NCI-H774 (cell line): ENCODE measurements around the gene EHD4.

ENCODE experiments used
- DNase-seq: peaks from one replicate; lab custom pipeline; 2025; lab: John Stamatoyannopoulos, UW

EHD4 gene

DNA sequence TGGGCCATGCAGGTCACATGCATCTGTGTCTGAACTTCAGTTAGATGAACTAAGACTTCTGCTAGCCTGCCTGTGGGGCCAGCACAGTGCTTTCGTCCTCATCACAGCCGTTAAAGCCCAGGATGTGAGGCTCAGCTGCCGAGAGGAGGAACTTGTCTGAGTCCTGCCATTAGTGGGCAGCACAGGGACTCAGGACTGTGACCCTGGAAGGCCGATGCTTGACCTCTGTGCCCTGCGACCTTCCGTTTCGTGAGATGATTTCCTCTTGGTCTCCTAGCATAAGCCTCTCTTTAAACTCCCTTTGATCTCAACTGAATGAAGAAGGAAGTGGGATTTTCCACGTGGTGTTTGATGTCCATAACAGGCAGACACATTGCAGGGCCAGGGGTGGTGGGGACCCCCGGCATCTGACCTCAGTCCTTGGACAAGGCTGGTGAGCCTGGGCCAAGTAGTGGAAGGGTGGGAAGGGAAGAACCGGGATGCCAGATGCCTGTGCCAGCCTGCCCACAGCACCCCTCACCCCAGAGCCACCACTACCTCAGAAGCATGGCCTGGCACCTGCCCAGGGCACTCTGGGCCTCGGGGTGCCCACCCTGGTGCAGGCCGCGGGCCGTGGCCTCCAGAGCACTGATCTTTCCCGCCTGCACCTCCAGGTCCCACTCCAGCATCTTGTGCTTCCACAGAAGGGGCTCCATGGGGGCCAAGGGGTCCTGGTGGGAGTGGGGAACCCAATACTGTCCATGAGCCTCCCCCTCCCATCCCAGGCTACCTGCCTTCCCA, 112.1 kb downstream of the EHD4 start:
- no peak for DNase-seq

DNA sequence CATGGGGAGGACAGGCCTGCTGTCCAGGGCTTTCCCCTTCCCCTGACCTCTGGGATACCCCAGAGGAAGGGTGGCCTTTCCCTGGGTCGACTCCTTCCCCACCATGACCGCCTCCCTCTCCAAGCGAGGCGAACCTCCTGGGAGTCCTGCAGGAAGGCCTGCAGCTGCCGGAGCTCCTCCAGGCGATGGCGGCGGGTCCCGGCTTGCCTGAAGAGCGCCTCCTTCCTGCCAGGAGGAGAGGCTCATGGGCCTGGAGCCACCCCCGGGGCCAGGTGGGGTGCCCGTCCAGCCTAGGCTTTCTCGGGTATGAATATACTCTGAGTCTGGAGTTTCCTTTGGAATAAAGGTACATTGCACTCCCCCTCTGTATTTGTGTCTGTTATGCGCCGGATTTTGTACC, 113.6 kb downstream of the EHD4 start:
- DNase-seq: no peak

DNA sequence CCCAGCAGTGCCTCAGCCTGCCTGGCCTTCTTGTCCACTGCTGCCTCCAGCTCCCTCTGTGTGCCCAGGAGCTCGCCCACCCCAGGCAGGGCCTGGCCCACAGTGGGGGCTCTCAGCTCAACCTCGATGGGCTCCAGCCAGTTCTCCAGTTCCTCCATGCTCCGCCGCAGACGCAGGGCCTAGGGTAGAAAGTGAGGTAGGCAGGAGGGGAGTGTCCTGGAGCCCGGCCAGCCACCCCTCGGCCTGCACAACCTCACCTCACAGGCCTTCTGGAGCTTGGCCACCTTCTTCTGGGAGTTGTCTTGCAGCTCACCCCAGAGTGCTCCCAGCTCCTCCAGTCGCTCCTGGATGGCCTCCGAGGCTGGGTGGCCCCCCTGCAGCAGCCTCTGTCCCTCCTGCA, 115.0 kb downstream of the EHD4 start:
- DNase-seq: no peak

DNA sequence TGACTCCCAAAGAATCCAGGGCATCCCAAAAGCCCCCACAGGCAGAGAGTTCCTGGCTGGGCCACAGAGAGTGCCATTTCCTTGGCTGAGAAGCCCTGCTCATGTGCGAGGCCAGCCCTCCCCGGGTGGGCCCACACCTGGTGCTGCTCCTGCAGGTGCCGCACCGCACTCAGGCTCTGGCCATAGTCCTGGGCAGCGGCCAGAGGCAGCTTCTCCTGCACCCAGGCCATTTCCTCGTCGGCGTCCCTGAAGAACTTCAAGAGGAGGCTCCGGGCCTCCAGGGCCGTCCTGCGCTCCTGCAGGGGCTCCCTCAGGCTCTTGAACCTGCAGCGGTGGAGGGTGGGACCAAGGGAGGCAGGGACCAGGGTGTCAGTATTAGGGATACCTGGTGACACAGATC, 115.6 kb downstream of the EHD4 start:
- no peak for DNase-seq

DNA sequence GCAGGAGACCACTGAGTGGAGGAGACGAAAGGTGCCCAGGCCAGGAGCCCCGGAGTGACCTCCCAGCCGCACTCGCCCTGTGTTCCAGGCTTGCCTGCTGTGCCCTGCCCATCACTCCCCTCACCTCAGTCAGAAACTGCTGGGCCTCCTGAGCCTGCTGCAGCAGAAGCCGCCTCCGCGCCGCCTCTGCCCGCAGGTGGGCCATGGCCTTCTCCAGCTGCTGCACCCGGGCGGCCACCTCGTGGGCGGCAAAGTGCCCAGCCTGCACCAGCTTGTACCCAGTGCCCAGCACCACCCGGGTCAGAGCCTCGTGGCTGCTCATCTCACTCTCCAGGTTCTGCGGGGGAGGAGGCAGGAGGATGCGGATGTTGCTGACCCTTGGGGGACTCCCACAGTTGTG, 116.1 kb downstream of the EHD4 start:
- DNase-seq: no peak

DNA sequence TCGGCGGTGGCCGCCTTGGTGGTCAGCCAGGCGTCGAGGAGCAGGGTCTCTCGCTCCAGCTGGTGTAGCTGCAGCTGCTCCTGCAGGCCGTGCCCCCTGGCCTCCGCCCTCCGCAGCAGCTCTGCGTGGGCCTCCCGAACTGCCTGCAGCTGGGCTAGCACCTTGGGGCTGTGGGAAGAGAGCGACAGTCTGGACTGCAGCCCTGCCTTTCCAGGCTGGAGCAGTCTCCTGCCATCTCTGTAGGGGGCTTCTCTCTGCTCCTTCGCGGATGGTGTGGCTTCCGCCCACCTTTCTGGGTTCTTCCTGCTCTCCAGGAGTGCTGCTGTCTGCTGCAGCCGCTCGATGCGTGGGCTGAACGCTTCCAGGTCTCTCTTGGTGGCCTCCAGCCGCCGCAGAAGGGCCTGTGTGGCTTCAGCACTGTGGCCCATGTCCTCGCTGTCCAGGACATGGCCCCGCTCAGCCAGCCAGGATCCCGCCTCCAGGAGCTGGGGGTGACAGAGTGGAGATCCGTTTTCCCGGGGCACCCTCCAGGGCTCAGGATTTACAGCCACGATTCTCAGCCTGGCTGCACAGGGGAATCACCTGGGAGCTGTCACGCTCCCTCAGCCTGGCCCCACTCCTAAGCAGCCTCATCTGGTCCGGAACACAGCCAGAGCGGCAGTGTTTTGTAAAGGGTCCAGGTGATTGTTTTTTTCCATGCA, 116.9 kb downstream of the EHD4 start:
- DNase-seq: no peak

DNA sequence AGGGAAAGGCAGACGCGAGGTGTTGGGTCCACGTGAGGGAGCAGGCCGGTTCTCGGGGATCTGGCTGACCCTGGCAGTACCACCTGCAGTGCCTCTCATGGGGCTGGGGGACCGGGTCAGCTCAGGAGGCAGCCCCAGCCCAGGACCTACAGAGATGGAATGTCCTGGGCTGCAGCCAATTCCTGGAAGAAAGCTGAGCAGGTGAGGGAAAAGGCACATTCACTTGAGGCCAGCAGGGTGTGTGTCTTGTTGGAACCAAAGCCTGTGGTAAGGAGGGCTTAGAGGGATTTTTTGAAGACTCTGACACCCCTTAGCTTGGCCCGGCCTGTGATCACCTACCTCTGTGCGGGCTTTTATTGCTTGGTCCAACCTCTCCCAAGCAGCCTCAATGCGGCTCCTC, 117.9 kb downstream of the EHD4 start:
- DNase-seq: no peak

DNA sequence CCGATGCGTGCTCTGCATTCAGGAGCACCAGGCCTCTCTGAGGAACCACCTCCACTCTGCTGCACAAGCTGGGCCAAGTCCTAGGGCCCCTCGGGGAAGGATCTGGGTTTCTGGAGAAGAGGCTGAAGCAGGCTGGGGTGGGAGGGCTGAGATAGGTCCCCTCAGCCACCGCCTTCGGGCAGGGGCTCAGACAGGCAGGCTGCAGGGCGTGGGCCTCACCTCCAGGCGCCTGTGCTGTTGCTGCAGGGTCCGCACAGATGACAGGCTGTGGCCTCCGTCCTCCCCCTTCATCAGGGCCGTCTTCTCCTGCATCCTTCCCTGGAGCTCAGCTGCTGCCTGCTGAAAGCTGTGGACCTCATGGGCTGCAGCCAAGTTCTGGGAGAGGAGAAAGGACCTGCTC, 118.5 kb downstream of the EHD4 start:
- DNase-seq: no peak

DNA sequence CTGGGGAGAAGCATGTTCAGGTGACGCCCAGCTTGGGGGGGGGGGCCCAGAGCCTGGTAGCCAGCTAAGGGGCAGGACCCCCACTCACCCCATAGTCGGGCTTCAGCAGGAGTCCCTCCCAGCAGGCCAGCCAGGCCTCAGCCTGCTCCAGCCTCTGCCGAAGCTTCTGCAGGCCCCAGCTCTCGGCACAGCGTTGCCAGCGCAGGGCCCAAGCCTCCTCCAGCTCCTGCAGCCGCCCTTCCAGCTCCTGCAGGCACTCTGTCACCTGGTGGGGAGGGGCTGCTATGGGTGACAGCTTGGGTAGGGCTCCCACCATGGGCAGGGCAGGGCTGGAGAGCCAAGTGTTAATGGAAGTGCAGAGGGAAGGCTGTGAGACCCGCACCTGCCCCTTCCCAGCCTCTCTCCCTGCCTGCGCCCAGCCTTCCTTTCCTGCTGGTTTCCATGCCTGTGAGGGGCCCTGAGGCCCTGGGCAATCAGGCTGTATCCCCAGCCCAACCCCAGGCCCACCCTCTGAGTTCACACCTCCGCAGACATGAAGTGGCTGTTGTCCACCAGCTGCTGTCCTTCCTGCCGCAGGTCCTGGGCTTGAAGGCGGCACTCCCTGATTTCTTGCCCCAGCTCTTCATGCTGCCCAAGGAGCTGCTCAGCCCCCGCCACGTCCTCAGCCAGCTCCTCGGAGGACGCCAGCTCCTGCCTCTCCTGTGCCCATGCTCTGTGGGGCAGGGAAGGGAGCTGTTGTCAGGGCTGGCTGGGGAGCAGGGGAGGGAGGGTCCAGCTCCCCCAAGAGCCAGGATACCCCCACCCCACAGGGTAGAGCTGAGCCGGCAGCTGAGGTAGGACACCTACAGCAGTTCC, 119.4 kb downstream of the EHD4 start:
- DNase-seq: no peak

DNA sequence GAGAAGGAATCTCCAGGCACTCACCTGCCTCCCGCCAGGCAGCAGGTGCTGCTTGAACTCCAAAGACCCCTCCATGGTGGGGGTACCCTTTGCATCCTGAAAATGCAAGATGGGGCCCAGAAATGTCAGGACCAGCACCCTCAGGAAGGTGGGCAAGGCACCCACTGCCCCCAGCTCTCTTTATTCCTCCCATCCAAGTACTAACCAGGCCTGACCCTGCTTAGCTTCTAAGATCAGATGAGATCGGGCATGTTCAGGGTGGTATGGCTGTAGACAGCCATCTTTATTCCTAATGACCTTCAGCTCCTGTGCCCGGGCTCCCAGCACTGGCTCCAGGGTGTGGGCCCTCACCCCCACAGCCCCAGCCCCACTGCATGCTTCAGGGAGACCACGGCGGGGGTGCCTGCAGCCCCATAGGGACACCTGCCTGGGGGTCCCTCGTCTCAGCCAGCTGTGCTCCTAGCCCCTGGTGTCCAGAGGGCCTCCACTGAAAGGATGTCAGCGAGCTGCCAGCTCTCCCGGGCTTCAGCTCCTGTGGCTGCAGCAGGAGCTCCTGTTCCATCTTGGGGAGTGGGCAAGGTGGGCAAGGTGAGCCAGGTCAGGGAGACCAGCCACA, 120.5 kb downstream of the EHD4 start:
- DNase-seq: no peak

DNA sequence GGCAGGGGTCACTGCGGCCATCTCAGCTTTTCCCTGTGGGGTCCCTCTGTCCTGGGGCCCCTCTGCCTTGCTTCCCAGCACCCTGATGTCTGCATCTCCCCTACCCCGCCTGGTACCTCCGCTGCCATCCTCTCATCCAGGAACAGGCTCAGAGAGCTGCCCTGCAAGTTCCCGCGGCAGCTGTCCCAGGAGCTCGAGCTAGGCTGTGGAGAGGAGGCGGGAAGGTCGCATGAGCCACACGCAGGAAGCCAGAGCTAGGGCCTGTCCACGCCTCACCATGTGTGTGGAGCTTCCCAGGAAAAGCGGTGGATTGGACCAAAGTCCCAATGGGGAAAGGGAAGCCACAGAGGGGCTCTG, 121.2 kb downstream of the EHD4 start:
- DNase-seq: no peak

DNA sequence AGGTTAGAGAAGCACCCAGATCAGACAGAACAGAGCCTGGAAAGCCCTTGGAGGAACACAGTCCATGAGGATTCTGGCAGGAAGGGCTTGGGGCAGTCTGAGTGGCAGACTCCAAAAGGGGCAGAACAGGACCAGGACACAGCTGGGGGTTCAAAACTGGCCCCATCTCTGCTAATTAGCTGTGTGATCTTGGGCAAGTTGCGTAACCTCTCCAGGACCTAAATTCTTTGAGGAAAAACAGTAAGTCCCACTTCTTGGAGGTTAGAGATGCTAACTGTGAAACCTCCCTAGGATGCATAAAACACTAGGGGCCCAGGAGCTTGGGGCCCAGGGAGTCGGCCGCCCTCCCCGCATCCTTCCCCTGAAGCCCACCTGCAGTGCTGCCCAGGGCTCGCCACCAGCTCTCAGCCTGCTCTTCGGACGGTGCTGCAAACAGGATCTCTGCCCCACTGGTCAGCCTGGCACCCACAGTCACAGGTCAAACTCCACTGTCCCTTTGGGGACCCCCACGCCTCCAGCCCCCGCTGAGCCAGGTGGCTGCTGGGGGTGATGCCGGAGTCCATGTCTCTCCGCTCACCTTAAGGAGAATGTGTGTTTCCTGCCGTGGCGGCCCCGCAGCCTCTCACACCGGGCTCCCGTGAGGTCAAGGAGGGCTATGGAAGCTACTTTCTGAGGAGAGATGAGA, 121.7 kb downstream of the EHD4 start:
- no peak for DNase-seq

DNA sequence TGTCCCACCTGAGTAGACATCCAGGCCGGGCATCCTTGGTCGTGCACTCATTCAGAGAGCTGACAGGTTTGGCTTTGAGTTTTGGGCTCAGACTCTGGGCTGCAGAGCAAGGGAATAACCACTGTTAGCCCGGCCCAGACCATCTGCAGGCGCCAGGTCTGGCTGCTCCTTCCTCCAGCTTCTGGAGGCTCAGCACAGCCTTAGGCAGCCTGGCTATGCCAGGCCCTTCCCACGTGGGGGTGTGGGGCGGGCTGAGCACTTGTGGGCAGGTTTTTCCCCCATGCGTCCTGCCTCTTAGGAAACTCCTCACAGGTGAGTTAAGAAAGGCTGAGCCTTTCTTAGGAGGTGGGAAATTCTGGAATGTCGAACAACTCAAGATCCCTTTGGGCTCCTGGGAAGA, 122.5 kb downstream of the EHD4 start:
- DNase-seq: no peak

DNA sequence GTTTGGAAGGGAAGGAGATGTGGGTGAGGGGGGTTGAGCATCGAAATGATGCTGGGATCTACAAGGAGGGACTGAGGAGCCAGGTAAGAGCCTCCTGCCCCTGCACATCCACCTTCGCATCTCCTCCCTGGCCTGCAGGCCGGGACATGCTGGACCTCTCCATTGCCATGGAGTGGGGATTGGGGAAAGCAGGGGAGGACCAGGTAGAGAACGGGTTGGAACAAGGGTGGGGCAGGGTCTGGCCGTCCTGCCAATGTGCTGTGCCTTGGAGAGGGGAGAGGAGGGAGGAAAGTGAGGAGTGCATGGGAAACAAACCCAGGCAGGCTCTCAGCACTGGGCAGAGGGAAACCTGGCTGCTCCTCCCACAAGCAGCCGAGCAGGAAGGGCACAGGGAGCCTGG, 123.2 kb downstream of the EHD4 start:
- DNase-seq: no peak

DNA sequence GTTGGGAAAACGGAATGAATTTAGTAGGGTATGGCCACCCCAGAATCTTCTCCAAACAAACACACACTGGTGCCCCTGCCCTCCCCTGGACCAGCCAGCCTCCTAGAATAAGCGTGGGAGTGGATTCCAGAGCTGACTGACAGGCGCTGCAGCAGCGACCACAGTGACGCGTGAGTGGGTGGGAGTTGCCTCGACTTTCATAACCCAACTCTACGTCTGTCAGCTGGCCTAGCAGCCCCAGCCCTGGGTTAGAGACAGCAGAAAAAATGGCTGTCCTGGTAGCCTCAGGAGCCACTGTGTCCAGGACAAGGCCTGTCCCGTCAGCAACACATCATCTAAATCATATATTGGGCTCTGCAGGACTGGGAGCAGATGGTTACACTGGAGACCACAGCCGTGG, 123.7 kb downstream of the EHD4 start:
- DNase-seq: no peak

DNA sequence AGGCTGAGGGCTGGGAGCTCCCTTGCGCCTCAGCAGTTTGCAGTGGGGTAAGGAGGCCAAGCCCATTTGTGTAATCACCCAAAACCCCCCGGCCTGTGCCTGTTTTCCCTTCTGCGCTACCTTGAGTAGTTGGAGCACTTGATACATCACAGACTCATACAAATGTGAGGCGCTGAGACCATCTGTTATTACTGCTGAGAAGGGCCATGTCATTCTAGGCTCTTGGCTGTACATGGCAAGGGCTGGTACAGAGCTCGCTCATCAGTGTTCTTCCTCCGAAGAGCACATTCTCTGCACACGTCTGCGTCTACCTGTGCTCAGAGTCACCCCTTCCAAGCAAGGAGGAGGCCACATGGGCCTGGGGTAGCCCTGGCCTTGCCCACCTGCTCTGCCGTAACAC, 124.4 kb downstream of the EHD4 start:
- no peak for DNase-seq

DNA sequence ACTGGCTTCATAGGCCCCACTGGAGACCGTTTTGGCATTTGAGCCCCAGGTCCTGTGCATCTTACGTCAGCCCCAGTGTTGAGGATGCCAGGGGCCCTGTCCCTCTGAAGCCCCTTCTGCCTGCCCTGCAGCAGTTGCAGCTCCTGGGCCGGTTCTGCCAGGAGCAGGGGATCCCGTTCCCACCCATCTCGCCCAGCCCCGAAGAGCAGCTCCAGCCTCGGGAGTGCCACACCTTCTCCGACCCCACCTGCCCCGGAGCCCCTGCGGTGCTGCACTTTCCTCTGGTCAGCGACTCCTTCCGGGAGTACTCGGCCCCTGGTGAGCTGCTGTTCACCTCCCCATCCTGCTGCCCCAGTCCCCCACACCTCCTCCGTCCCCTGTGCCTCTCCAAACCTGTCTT, 125.2 kb downstream of the EHD4 start:
- no peak for DNase-seq
